Measurements from ENCODE around the gene C1QTNF7.

Gene C1QTNF7

DNA sequence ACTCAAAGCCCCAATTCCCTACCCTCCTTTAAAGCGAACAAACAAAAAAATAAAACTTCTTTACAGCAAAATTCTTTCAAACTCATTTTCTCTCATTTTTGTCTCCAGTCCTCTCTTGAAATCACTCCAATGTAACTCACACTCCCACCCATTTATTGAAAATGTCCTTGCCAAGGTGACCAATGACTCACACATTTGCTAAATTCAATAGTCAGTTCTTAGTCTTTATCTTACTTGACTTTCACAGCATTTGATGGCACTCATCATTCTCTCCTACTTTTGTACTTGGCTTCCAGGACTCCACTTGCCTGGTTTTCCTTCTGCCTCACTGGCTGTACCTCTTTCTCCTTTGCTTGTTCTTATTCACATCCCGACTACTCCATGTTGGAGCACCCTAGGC lies 61.7 kb downstream of the C1QTNF7 start:
- Histone ChIP-seq H3K36me3 (replicated peaks; ENCODE audit: low read depth, low read length) (no peaks in the 10 kb centered on the region), H3K27ac (ENCODE audit: low read length) (no peak overlapping the region), H3K79me2 (ENCODE audit: low read length) (no peaks in the 10 kb centered on the region), H2AFZ (ENCODE audit: low read depth, low read length) (no peak overlapping the region), H3K9ac (ENCODE audit: low read length) (no peak overlapping the region), H3K4me2 (ENCODE audit: low read length) (no peak overlapping the region), H3K27me3 (ENCODE audit: low read depth, low read length) (no peaks in the 10 kb centered on the region), H3K4me3 (ENCODE audit: low read length) (no peak overlapping the region), H3K9me3 (ENCODE audit: insufficient read depth, low read length) (peaks cover 12% of the 10 kb centered on the region; the same call in 1 of the 2 replicates), H4K20me1 (ENCODE audit: insufficient read depth, low read length) (no peaks in the 10 kb centered on the region), H3K4me1 (ENCODE audit: low read length) (peaks cover 9% of the 10 kb centered on the region)
- TF ChIP-seq, protein P1, sequence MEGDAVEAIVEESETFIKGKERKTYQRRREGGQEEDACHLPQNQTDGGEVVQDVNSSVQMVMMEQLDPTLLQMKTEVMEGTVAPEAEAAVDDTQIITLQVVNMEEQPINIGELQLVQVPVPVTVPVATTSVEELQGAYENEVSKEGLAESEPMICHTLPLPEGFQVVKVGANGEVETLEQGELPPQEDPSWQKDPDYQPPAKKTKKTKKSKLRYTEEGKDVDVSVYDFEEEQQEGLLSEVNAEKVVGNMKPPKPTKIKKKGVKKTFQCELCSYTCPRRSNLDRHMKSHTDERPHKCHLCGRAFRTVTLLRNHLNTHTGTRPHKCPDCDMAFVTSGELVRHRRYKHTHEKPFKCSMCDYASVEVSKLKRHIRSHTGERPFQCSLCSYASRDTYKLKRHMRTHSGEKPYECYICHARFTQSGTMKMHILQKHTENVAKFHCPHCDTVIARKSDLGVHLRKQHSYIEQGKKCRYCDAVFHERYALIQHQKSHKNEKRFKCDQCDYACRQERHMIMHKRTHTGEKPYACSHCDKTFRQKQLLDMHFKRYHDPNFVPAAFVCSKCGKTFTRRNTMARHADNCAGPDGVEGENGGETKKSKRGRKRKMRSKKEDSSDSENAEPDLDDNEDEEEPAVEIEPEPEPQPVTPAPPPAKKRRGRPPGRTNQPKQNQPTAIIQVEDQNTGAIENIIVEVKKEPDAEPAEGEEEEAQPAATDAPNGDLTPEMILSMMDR (IDR thresholded peaks at IDR 0.05; ENCODE audit: low read depth, low read length): no peak
- no peak for TF ChIP-seq EZH2phosphoT487 (IDR thresholded peaks at IDR 0.05; ENCODE audit: low read depth)

DNA sequence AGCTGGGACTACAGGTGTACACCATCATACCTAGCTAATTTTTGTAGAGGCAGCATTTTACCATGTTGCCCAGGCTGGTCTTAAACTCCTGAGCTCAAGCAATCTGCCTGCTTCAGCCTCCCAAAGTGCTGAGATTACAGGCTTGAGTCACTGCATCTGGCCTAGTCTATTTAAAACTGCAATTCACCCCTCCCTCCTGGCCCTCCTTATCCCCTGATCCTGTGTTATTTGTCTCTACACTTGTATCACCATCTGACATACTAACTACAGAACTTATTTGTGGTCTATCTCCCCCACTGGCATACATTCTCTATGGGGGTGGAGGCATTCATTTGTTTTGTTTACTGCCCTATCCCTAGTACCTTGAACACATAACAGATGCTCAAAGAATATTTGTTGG lies 65.6 kb downstream of the C1QTNF7 start:
- no peak overlapping the region for H3K4me2 ChIP-seq (ENCODE audit: low read length)
- H3K9ac ChIP-seq (ENCODE audit: low read length): no peak overlapping the region
- H3K36me3 ChIP-seq (replicated peaks; ENCODE audit: low read depth, low read length): no peaks in the 10 kb centered on the region
- peaks cover 15% of the 10 kb centered on the region for H3K4me1 ChIP-seq (ENCODE audit: low read length)
- H4K20me1 ChIP-seq (ENCODE audit: insufficient read depth, low read length): no peaks in the 10 kb centered on the region
- no peak overlapping the region for H3K4me3 ChIP-seq (ENCODE audit: low read length)
- no peaks in the 10 kb centered on the region for H3K27me3 ChIP-seq (ENCODE audit: low read depth, low read length)
- H3K9me3 ChIP-seq (ENCODE audit: insufficient read depth, low read length): peaks cover 8% of the 10 kb centered on the region; the same call in 1 of the 2 replicates
- no peak overlapping the region for H2AFZ ChIP-seq (ENCODE audit: low read depth, low read length)
- no peaks in the 10 kb centered on the region for H3K79me2 ChIP-seq (ENCODE audit: low read length)
- TF ChIP-seq EZH2phosphoT487 (IDR thresholded peaks at IDR 0.05; ENCODE audit: low read depth): no peak
- TF ChIP-seq, protein P1 (IDR thresholded peaks at IDR 0.05; ENCODE audit: low read depth, low read length): no peak
- H3K27ac ChIP-seq (ENCODE audit: low read length): no peak overlapping the region

DNA sequence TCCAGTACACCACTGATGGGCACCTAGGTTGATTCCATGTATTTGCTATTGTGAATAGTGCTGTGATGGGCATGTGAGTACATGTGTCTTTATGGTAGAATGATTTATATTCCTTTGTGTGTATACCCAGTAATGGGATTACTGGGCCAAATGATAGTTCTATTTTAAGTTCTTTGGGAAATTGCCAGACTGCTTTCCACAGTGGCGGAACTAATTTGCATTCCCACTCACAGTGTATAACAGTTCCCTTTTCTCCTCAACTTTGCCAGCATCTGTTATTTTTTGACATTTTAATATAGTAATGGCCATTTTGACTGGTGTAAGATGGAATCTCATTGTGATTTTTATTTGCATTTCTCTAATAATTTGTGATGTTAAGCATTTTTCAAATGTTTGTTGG lies 67.8 kb downstream of the C1QTNF7 start:
- Histone ChIP-seq H4K20me1 (ENCODE audit: insufficient read depth, low read length) (no peaks in the 10 kb centered on the region), H3K4me1 (ENCODE audit: low read length) (peaks cover 10% of the 10 kb centered on the region), H2AFZ (ENCODE audit: low read depth, low read length) (no peak overlapping the region), H3K4me3 (ENCODE audit: low read length) (no peak overlapping the region), H3K27me3 (ENCODE audit: low read depth, low read length) (no peaks in the 10 kb centered on the region), H3K36me3 (replicated peaks; ENCODE audit: low read depth, low read length) (no peaks in the 10 kb centered on the region), H3K79me2 (ENCODE audit: low read length) (no peaks in the 10 kb centered on the region), H3K27ac (ENCODE audit: low read length) (no peak overlapping the region), H3K9ac (ENCODE audit: low read length) (no peak overlapping the region), H3K4me2 (ENCODE audit: low read length) (no peak overlapping the region), H3K9me3 (ENCODE audit: insufficient read depth, low read length) (no peaks in the 10 kb centered on the region)
- TF ChIP-seq, protein P1 (IDR thresholded peaks at IDR 0.05; ENCODE audit: low read depth, low read length): no peak
- TF ChIP-seq EZH2phosphoT487 (IDR thresholded peaks at IDR 0.05; ENCODE audit: low read depth): no peak

Measured in OCI-LY3 (cell line).